ENCODE measurements around the gene EPHB3. TPM values are rescaled to one million over a fixed set of nuclear protein-coding genes. Genes with fewer than 3 reads are reported as not detected.
A peak's percentile ranks its signal among the peaks of the same experiment; 100 is the strongest.

The EPHB3 gene
- total RNA-seq, 1 donor from 2014 or later, result 5.7 TPM

GRCh38 chr3:184562878-184563560 is 1.4 kb downstream of the EPHB3 start:
- DNase-seq (ENCODE audit: low spot score in 2 of 2) (peak in 1 of 2 donors; percentile 54), FAIRE-seq (no peak)

- DNase-seq (ENCODE audit: low spot score in 2 of 2) (no peak), FAIRE-seq (no peak)
These were observed 2.0 kb downstream of the EPHB3 start for GRCh38 chr3:184563561-184563925.

GRCh38 chr3:184563941-184564684 is 2.5 kb downstream of the EPHB3 start:
- no peak for DNase-seq (ENCODE audit: low spot score in 2 of 2)
- no peak for FAIRE-seq

GRCh38 chr3:184564685-184565385 is 3.2 kb downstream of the EPHB3 start:
- DNase-seq (ENCODE audit: low spot score in 2 of 2), result no peak
- FAIRE-seq, result no peak

- FAIRE-seq (no peak), DNase-seq (ENCODE audit: low spot score in 2 of 2) (peak in 1 of 2 donors; percentile 43)
These were observed 4.0 kb downstream of the EPHB3 start for GRCh38 chr3:184565421-184566211.

- DNase-seq (ENCODE audit: low spot score in 2 of 2) (no peak), FAIRE-seq (no peak)
These were observed 5.1 kb downstream of the EPHB3 start for GRCh38 chr3:184566441-184567414.

- FAIRE-seq (no peak), DNase-seq (ENCODE audit: low spot score in 2 of 2) (no peak)
These were observed 6.5 kb downstream of the EPHB3 start for GRCh38 chr3:184567946-184568559.

- DNase-seq (ENCODE audit: low spot score in 2 of 2), result no peak
- no peak for FAIRE-seq
These were observed 7.0 kb downstream of the EPHB3 start for GRCh38 chr3:184568560-184568923.

GRCh38 chr3:184568924-184569829 is 7.6 kb downstream of the EPHB3 start:
- FAIRE-seq (no peak), DNase-seq (ENCODE audit: low spot score in 2 of 2) (peak; percentile 71 to 73)

GRCh38 chr3:184570035-184570434 is 8.4 kb downstream of the EPHB3 start:
- DNase-seq (ENCODE audit: low spot score in 2 of 2), result no peak
- no peak for FAIRE-seq

GRCh38 chr3:184570489-184570888 is 8.9 kb downstream of the EPHB3 start:
- DNase-seq (ENCODE audit: low spot score in 2 of 2), result no peak
- FAIRE-seq, result no peak

- DNase-seq (ENCODE audit: low spot score in 2 of 2) (no peak), FAIRE-seq (no peak)
These were observed 10.3 kb downstream of the EPHB3 start for GRCh38 chr3:184571750-184572377.

GRCh38 chr3:184572633-184573270 is 11.2 kb downstream of the EPHB3 start:
- DNase-seq (ENCODE audit: low spot score in 2 of 2), result no peak
- no peak for FAIRE-seq

- DNase-seq (ENCODE audit: low spot score in 2 of 2) (no peak), FAIRE-seq (no peak)
These were observed 13.2 kb downstream of the EPHB3 start for GRCh38 chr3:184574515-184575417.

- DNase-seq (ENCODE audit: low spot score in 2 of 2) (no peak), FAIRE-seq (no peak)
These were observed 14.1 kb downstream of the EPHB3 start for GRCh38 chr3:184575701-184576100.
